C4-2B (cell line): ENCODE data around the gene CYFIP2.

ENCODE experiments used
- H3K27ac ChIP-seq: fragments of 450-650 bp; 2 replicates; pipeline ENCODE4 v1.5.1; 2017
- CTCF ChIP-seq: fragments of 450-650 bp; conservative IDR thresholded peaks from 2 replicates; pipeline ENCODE4 v1.5.1; 2017; ENCODE audit warnings: mild to moderate bottlenecking
- ZFX ChIP-seq: fragments of 450-650 bp; IDR thresholded peaks from 2 replicates; pipeline ENCODE4 v1.6.1; 2017

The CYFIP2 gene

DNA sequence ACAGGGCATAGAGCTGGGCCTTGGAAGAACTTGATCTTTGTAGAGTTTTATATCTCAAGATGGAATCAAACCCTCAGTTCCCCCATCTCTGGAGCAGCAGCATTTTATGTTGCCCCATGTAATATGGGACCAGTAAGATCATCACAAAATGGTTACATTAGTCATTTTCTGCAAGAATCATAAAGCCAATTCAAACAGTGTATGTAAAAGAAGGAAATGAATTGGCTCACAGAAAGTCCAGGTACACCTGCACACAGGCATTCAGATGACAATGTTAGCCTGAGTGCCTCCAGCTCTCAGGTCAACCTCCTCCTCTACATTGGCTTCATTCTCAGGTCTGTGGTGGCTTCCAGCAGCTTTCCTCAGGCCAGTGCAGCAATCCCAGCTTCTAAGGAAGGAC is 35.1 kb downstream of the CYFIP2 start:
- H3K27ac ChIP-seq: no peak overlapping the region
- TF ChIP-seq CTCF: no peak
- no peak for TF ChIP-seq ZFX

DNA sequence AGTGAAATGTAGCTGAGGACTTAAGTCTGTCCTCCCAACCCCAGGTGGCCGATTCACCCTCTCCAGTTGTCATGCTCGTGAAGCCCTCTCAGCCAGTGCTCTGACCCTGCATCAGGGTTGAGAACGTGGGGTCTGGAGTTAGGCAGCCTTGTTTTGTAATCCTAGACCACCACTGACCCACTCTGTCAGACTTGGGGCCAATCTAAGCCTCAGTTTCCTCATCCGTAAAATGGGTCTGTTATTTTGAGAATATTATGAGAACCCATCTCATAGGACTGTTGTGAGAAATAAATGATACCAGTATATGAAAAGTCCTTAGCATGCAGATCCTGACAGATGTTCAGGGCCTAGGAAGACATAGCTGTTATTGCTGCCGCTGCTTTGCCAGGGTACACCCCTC is 37.1 kb downstream of the CYFIP2 start:
- TF ChIP-seq CTCF: no peak
- no peak for TF ChIP-seq ZFX
- no peak overlapping the region for H3K27ac ChIP-seq

GRCh38 chr5:157303667-157304327 is 37.9 kb downstream of the CYFIP2 start:
- TF ChIP-seq CTCF (peak; percentile 23), ZFX (no peak)
- H3K27ac ChIP-seq: no peak overlapping the region

GRCh38 chr5:157306081-157306480 is 40.2 kb downstream of the CYFIP2 start:
- no peak overlapping the region for H3K27ac ChIP-seq
- TF ChIP-seq ZFX (no peak), CTCF (no peak)

GRCh38 chr5:157306692-157307471 is 41.0 kb downstream of the CYFIP2 start:
- no peak for TF ChIP-seq ZFX
- TF ChIP-seq CTCF: no peak
- no peak overlapping the region for H3K27ac ChIP-seq

DNA sequence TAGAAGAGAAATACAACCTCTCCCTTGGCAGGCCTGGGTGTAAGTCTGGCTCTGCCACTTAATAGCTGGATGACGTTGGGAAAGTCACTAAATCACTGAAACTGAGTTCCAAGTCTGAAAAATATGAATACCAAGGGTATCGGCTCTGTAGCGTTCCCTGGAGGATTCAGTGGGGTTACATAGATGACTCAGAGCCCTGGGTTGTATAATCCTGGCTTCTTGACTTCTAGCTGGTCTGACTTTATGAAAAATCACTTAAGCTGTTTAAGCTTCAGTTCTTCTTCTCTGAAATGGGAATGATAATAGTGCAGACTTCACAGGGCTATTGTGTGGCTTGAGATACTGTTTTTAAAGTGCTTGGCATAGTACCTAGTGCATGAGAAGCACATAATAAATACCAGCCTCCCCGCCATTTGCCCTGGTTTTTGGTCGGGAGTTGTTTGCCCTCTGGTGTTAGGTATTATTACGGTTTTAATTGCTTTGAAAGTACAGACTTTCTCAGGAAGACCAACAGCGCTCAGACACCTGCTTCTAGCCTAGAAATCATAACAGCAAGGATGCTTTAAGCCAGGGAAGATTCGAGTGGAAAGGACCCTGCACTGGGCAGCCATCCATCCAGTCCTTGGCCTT is 43.0 kb downstream of the CYFIP2 start:
- H3K27ac ChIP-seq: no peak overlapping the region
- TF ChIP-seq ZFX (no peak), CTCF (peak; percentile 8; the same call in 1 of the 2 replicates)

DNA sequence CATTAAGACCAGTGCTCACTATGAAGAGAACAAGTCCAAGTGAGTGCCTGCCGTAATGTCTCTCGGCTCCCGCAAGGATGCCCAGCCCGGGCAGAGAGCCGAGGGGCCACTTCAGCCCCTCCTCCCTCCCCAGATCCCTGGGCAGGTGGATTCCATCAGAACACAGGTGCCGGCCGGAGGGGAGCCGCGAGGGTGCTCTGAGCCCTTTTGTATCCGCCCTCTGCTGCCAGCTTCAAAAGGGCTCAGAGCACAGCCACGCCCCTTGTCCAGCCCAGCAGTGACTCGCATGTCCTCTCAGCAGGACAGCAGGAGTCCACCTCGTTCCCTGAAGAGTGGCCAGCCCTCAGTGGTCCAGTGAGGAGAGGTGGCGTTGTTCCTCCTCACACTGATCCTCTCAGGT is 43.9 kb downstream of the CYFIP2 start:
- no peak overlapping the region for H3K27ac ChIP-seq
- TF ChIP-seq ZFX (no peak), CTCF (no peak)
